Germinal center (tissue), 1 donor: ENCODE measurements around the gene UBTD1.

Experiments used
- DNase-seq: peaks from one replicate; pipeline ENCODE4 v3.0.0; 2012; ENCODE audit warnings: mixed read lengths, low spot score

The UBTD1 gene

GRCh38 chr10:97584798-97585438 is 86.2 kb downstream of the UBTD1 start:
- DNase-seq = no peak

- DNase-seq = no peak
These were observed 86.7 kb downstream of the UBTD1 start for GRCh38 chr10:97585439-97585811.

- no peak for DNase-seq
These were observed 88.5 kb downstream of the UBTD1 start for GRCh38 chr10:97587183-97587582.

GRCh38 chr10:97589479-97589878 is 90.8 kb downstream of the UBTD1 start, which contains the start of gene C10orf62:
Gene C10orf62 (plus strand): TSS chr10:97589721. CDS start chr10:97589898, 177 bp downstream.
- DNase-seq = no peak

GRCh38 chr10:97590082-97590747 is 91.5 kb downstream of the UBTD1 start:
- no peak for DNase-seq

GRCh38 chr10:97590748-97591495 is 92.2 kb downstream of the UBTD1 start:
- no peak for DNase-seq

GRCh38 chr10:97593421-97593820 is 94.7 kb downstream of the UBTD1 start:
- DNase-seq = no peak

- DNase-seq = no peak
These were observed 97.7 kb downstream of the UBTD1 start for GRCh38 chr10:97596101-97597082.

GRCh38 chr10:97597778-97598177 is 99.1 kb downstream of the UBTD1 start:
- no peak for DNase-seq

- no peak for DNase-seq
These were observed 99.9 kb downstream of the UBTD1 start for GRCh38 chr10:97598407-97599271.

GRCh38 chr10:97599272-97599619 is 100.5 kb downstream of the UBTD1 start:
- DNase-seq = no peak

- no peak for DNase-seq
These were observed 101.9 kb downstream of the UBTD1 start for GRCh38 chr10:97600616-97601015.

GRCh38 chr10:97601268-97602215 is 102.8 kb downstream of the UBTD1 start:
- no peak for DNase-seq

- no peak for DNase-seq
These were observed 108.4 kb downstream of the UBTD1 start for GRCh38 chr10:97607095-97607636.

GRCh38 chr10:97608991-97609561 is 110.4 kb downstream of the UBTD1 start:
- no peak for DNase-seq

GRCh38 chr10:97611473-97611872 is 112.7 kb downstream of the UBTD1 start:
- no peak for DNase-seq

GRCh38 chr10:97612386-97612785 is 113.7 kb downstream of the UBTD1 start:
- no peak for DNase-seq

- no peak for DNase-seq
These were observed 119.6 kb downstream of the UBTD1 start for GRCh38 chr10:97618285-97618684.

GRCh38 chr10:97618733-97619132 is 120.0 kb downstream of the UBTD1 start:
- DNase-seq = no peak
